ENCODE results near the gene NTM.
A peak's percentile ranks its signal among the peaks of the same experiment; 100 is the strongest.

Gene NTM

GRCh38 chr11:132028380-132029240 is 658.2 kb downstream of the NTM start:
- H3K18ac ChIP-seq (ENCODE audit: low read depth in 1 of 2, low read length in 2 of 2), result no peak overlapping the region
- peak overlapping the region in 1 of 2 experiments; percentile 61 for H2BK12ac ChIP-seq (ENCODE audit: low read length in 2 of 2)
- H2AK5ac ChIP-seq (ENCODE audit: low read length, severe bottlenecking), result peak overlapping the region; percentile 43
- no peak overlapping the region for H3K4me3 ChIP-seq (ENCODE audit: insufficient read depth in 1 of 2, low read depth in 1 of 2, low read length in 2 of 2)
- peak overlapping the region; percentile 14 for H3K27ac ChIP-seq (ENCODE audit: low read length, poor library complexity, severe bottlenecking)
- H3K4me2 ChIP-seq (ENCODE audit: low read length, poor library complexity, severe bottlenecking), result no peak overlapping the region
- H2BK5ac ChIP-seq (ENCODE audit: low read depth, low read length, poor library complexity, severe bottlenecking), result peak overlapping the region; percentile 22
- no peak overlapping the region for H3K14ac ChIP-seq (ENCODE audit: low read length in 2 of 2)
- H3K4ac ChIP-seq (ENCODE audit: low read depth in 1 of 2, low read length in 2 of 2), result no peak overlapping the region
- H2AFZ ChIP-seq (ENCODE audit: low read depth, low read length), result no peak overlapping the region
- no peaks in the 10 kb centered on the region for H3K9me3 ChIP-seq (ENCODE audit: control insufficient read depth, low read length)
- H3K23ac ChIP-seq (ENCODE audit: low read length in 2 of 2), result no peak overlapping the region
- H2BK15ac ChIP-seq (ENCODE audit: low read depth, poor library complexity, severe bottlenecking), result no peak overlapping the region
- peak; percentile 61 for DNase-seq
- WGBS, result 97% methylated on average over 4 of the region's 4 CpGs
- H3K9ac ChIP-seq (ENCODE audit: low read length), result peak overlapping the region; percentile 35
- H3K79me1 ChIP-seq (replicated peaks; ENCODE audit: low read length, poor library complexity, severe bottlenecking), result peaks cover 14% of the 10 kb centered on the region
- no peak overlapping the region for H2BK120ac ChIP-seq (ENCODE audit: low read depth, low read length)
- no peaks in the 10 kb centered on the region for H3K27me3 ChIP-seq (ENCODE audit: control insufficient read depth in 1 of 2, insufficient read depth in 1 of 2, low read length in 2 of 2)
- H3K4me1 ChIP-seq (ENCODE audit: control insufficient read depth, insufficient read depth, low read depth, low read length), result peaks cover 14% of the 10 kb centered on the region
- H4K91ac ChIP-seq (ENCODE audit: low read length), result no peak overlapping the region
- H3K36me3 ChIP-seq (ENCODE audit: control insufficient read depth in 1 of 2, insufficient read depth in 2 of 2, low read depth in 1 of 2, low read length in 2 of 2), result no peaks in the 10 kb centered on the region
- peak overlapping the region; percentile 70 for H4K8ac ChIP-seq (ENCODE audit: low read length)

DNA sequence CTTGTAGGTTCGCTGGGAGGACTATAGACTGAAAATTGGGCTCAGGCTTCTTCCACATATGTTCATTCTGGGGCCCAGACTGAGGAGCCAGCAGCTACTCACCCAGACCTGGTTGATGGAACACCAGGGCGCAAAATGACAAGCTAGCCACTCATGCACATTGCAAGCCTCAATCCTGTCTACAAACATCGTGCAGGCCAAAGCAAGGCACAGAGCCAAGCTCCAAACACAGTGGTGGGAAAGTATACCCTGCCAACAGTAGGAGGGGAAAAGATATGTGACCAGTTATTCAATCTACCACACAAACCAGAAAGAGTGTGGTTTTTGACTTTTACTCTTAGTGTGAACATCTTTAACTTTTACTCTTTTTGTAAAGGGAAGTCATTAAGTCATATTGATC is 660.5 kb downstream of the NTM start:
- no peak overlapping the region for H3K27ac ChIP-seq (ENCODE audit: low read length, poor library complexity, severe bottlenecking)
- peak overlapping the region; percentile 46 for H2AK5ac ChIP-seq (ENCODE audit: low read length, severe bottlenecking)
- no peak overlapping the region for H3K14ac ChIP-seq (ENCODE audit: low read length in 2 of 2)
- no peaks in the 10 kb centered on the region for H3K27me3 ChIP-seq (ENCODE audit: control insufficient read depth in 1 of 2, insufficient read depth in 1 of 2, low read length in 2 of 2)
- no peak overlapping the region for H4K91ac ChIP-seq (ENCODE audit: low read length)
- no peak overlapping the region for H2BK120ac ChIP-seq (ENCODE audit: low read depth, low read length)
- WGBS, result 90% methylated on average over 2 of the region's 3 CpGs
- H2BK12ac ChIP-seq (ENCODE audit: low read length in 2 of 2), result no peak overlapping the region
- no peaks in the 10 kb centered on the region for H3K9me3 ChIP-seq (ENCODE audit: control insufficient read depth, low read length)
- no peak overlapping the region for H3K9ac ChIP-seq (ENCODE audit: low read length)
- DNase-seq, result no peak
- H3K4ac ChIP-seq (ENCODE audit: low read depth in 1 of 2, low read length in 2 of 2), result no peak overlapping the region
- no peak overlapping the region for H2AFZ ChIP-seq (ENCODE audit: low read depth, low read length)
- no peak overlapping the region for H3K4me2 ChIP-seq (ENCODE audit: low read length, poor library complexity, severe bottlenecking)
- H3K79me1 ChIP-seq (replicated peaks; ENCODE audit: low read length, poor library complexity, severe bottlenecking), result peaks cover 15% of the 10 kb centered on the region
- H3K4me3 ChIP-seq (ENCODE audit: insufficient read depth in 1 of 2, low read depth in 1 of 2, low read length in 2 of 2), result no peak overlapping the region
- H3K18ac ChIP-seq (ENCODE audit: low read depth in 1 of 2, low read length in 2 of 2), result peak overlapping the region in 1 of 2 experiments; percentile 37
- H4K8ac ChIP-seq (ENCODE audit: low read length), result no peak overlapping the region
- peaks cover 10% of the 10 kb centered on the region for H3K4me1 ChIP-seq (ENCODE audit: control insufficient read depth, insufficient read depth, low read depth, low read length)
- no peak overlapping the region for H2BK5ac ChIP-seq (ENCODE audit: low read depth, low read length, poor library complexity, severe bottlenecking)
- H3K23ac ChIP-seq (ENCODE audit: low read length in 2 of 2), result no peak overlapping the region
- H3K36me3 ChIP-seq (ENCODE audit: control insufficient read depth in 1 of 2, insufficient read depth in 2 of 2, low read depth in 1 of 2, low read length in 2 of 2), result no peaks in the 10 kb centered on the region
- peak overlapping the region; percentile 62 for H2BK15ac ChIP-seq (ENCODE audit: low read depth, poor library complexity, severe bottlenecking)

- peak; percentile 56 for DNase-seq
- no peak overlapping the region for H2BK5ac ChIP-seq (ENCODE audit: low read depth, low read length, poor library complexity, severe bottlenecking)
- H3K18ac ChIP-seq (ENCODE audit: low read depth in 1 of 2, low read length in 2 of 2), result no peak overlapping the region
- H3K4me2 ChIP-seq (ENCODE audit: low read length, poor library complexity, severe bottlenecking), result no peak overlapping the region
- H2AK5ac ChIP-seq (ENCODE audit: low read length, severe bottlenecking), result peak overlapping the region; percentile 96
- no peak overlapping the region for H2BK12ac ChIP-seq (ENCODE audit: low read length in 2 of 2)
- no peak overlapping the region for H2BK15ac ChIP-seq (ENCODE audit: low read depth, poor library complexity, severe bottlenecking)
- H3K36me3 ChIP-seq (ENCODE audit: control insufficient read depth in 1 of 2, insufficient read depth in 2 of 2, low read depth in 1 of 2, low read length in 2 of 2), result no peaks in the 10 kb centered on the region
- H3K27ac ChIP-seq (ENCODE audit: low read length, poor library complexity, severe bottlenecking), result no peak overlapping the region
- peaks cover 15% of the 10 kb centered on the region for H3K4me1 ChIP-seq (ENCODE audit: control insufficient read depth, insufficient read depth, low read depth, low read length)
- no peak overlapping the region for H2AFZ ChIP-seq (ENCODE audit: low read depth, low read length)
- no peaks in the 10 kb centered on the region for H3K27me3 ChIP-seq (ENCODE audit: control insufficient read depth in 1 of 2, insufficient read depth in 1 of 2, low read length in 2 of 2)
- 93% methylated on average over 2 of the region's 2 CpGs for WGBS
- H3K14ac ChIP-seq (ENCODE audit: low read length in 2 of 2), result no peak overlapping the region
- H4K91ac ChIP-seq (ENCODE audit: low read length), result no peak overlapping the region
- no peak overlapping the region for H2BK120ac ChIP-seq (ENCODE audit: low read depth, low read length)
- no peak overlapping the region for H3K9ac ChIP-seq (ENCODE audit: low read length)
- no peak overlapping the region for H4K8ac ChIP-seq (ENCODE audit: low read length)
- H3K4ac ChIP-seq (ENCODE audit: low read depth in 1 of 2, low read length in 2 of 2), result no peak overlapping the region
- no peak overlapping the region for H3K23ac ChIP-seq (ENCODE audit: low read length in 2 of 2)
- peaks cover 16% of the 10 kb centered on the region for H3K79me1 ChIP-seq (replicated peaks; ENCODE audit: low read length, poor library complexity, severe bottlenecking)
- no peaks in the 10 kb centered on the region for H3K9me3 ChIP-seq (ENCODE audit: control insufficient read depth, low read length)
- no peak overlapping the region for H3K4me3 ChIP-seq (ENCODE audit: insufficient read depth in 1 of 2, low read depth in 1 of 2, low read length in 2 of 2)
Measured at GRCh38 chr11:132032555-132032954, 662.1 kb downstream of the NTM start.

DNA sequence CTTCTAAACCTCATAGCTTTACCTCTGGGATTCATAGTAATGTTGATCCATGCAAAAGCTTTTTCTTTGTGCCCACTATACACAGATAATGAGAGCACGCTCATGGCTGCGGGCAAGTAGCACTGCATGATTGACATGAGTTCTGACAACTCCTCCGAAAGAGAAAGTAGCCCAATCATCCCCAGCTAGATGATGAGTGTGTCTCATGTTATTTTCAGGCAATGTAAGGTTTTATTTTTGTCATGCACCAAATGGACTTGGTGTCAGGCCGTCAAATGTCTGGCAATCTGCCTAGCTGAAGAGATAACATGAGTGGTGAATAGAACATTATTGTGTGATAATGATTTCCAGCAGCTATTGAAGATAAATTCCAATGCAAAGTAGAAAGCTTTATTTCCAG is 662.6 kb downstream of the NTM start:
- DNase-seq, result no peak
- H3K27me3 ChIP-seq (ENCODE audit: control insufficient read depth in 1 of 2, insufficient read depth in 1 of 2, low read length in 2 of 2), result no peaks in the 10 kb centered on the region
- peak overlapping the region; percentile 97 for H2AK5ac ChIP-seq (ENCODE audit: low read length, severe bottlenecking)
- peak overlapping the region in 1 of 2 experiments; percentile 28 for H3K4me3 ChIP-seq (ENCODE audit: insufficient read depth in 1 of 2, low read depth in 1 of 2, low read length in 2 of 2)
- no peak overlapping the region for H2BK15ac ChIP-seq (ENCODE audit: low read depth, poor library complexity, severe bottlenecking)
- H3K79me1 ChIP-seq (replicated peaks; ENCODE audit: low read length, poor library complexity, severe bottlenecking), result peaks cover 16% of the 10 kb centered on the region
- H2BK12ac ChIP-seq (ENCODE audit: low read length in 2 of 2), result no peak overlapping the region
- H3K4me2 ChIP-seq (ENCODE audit: low read length, poor library complexity, severe bottlenecking), result no peak overlapping the region
- peak overlapping the region; percentile 9 for H3K27ac ChIP-seq (ENCODE audit: low read length, poor library complexity, severe bottlenecking)
- H2BK5ac ChIP-seq (ENCODE audit: low read depth, low read length, poor library complexity, severe bottlenecking), result no peak overlapping the region
- no peak overlapping the region for H4K8ac ChIP-seq (ENCODE audit: low read length)
- H3K4ac ChIP-seq (ENCODE audit: low read depth in 1 of 2, low read length in 2 of 2), result no peak overlapping the region
- no peak overlapping the region for H4K91ac ChIP-seq (ENCODE audit: low read length)
- no peak overlapping the region for H3K23ac ChIP-seq (ENCODE audit: low read length in 2 of 2)
- H3K4me1 ChIP-seq (ENCODE audit: control insufficient read depth, insufficient read depth, low read depth, low read length), result peaks cover 16% of the 10 kb centered on the region
- H3K36me3 ChIP-seq (ENCODE audit: control insufficient read depth in 1 of 2, insufficient read depth in 2 of 2, low read depth in 1 of 2, low read length in 2 of 2), result no peaks in the 10 kb centered on the region
- no peak overlapping the region for H3K14ac ChIP-seq (ENCODE audit: low read length in 2 of 2)
- no peak overlapping the region for H3K9ac ChIP-seq (ENCODE audit: low read length)
- no peaks in the 10 kb centered on the region for H3K9me3 ChIP-seq (ENCODE audit: control insufficient read depth, low read length)
- no peak overlapping the region for H2BK120ac ChIP-seq (ENCODE audit: low read depth, low read length)
- no peak overlapping the region for H2AFZ ChIP-seq (ENCODE audit: low read depth, low read length)
- WGBS, result 94% methylated on average over 4 of the region's 4 CpGs
- no peak overlapping the region for H3K18ac ChIP-seq (ENCODE audit: low read depth in 1 of 2, low read length in 2 of 2)

Measured in mesenchymal stem cell (in vitro differentiated cells and primary cell).